Bronchial epithelial cell (primary cell): ENCODE data around the gene SDR42E2. TPM values are rescaled to one million over a fixed set of nuclear protein-coding genes. Genes with fewer than 3 reads are reported as not detected.
"Not testable (repeated sequence)": the region's sequence is repeated elsewhere in the genome, so short reads cannot be mapped to it uniquely, and the experiment has no call there.

Experiments
- DNase-seq: peaks from one replicate; pipeline ENCODE4 v3.0.0-alpha.2; 2010; ENCODE audit warnings: low read depth
- FAIRE-seq: peaks from 2 replicates; lab custom pipeline; 2011; peaks lifted over from hg19 to GRCh38; lab: Jason Lieb, UNC
- H3K27me3 ChIP-seq: 2 replicates; pipeline ENCODE4 v1.5.1; 2011; ENCODE audit warnings: low read length; ENCODE audit not compliant: control insufficient read depth, insufficient read depth
- H3K36me3 ChIP-seq: 2 replicates; pipeline ENCODE4 v1.5.1; 2011; ENCODE audit warnings: low read length; ENCODE audit not compliant: control insufficient read depth, insufficient read depth
- H3K4me3 ChIP-seq: 2 replicates; pipeline ENCODE4 v1.5.1; 2011; ENCODE audit warnings: mild to moderate bottlenecking, low read depth, low read length, control low read depth
- total RNA-seq: library from RNA; depleted of rRNA; stranded (reverse); fragments of >200 nt; gene quantifications from 2 replicates; pipeline ENCODE4 v1.2.1, GENCODE V29; 2014
- TF ChIP-seq, protein P1 (sequence below): IDR thresholded peaks from 2 replicates; pipeline ENCODE4 v1.5.1; 2011; ENCODE audit warnings: mild to moderate bottlenecking, moderate library complexity, low read length, control low read depth, inconsistent platforms; ENCODE audit not compliant: insufficient read depth, severe bottlenecking

SDR42E2 gene
- total RNA-seq, 1 donor from 2014 or later: not detected

DNA sequence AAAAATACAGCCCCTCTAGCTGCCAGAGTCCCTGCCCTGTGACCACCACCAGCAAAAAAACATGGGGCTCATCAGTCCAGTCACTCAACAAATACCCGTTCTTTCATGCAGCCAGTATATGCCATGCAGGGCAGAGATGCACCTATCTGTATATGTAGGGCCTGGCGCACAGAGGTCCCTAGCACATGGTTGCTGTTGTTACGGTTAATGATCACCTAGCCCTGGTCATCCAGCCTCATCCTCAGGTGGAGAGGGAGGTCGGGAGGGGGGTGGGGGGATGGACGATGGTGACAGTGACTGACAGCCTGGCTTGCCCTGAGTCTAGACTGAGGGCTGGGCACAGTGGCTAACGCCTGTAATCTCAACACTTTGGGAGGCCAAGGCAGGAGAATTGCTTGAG is 1.5 kb downstream of the SDR42E2 start:
- Histone ChIP-seq H3K4me3 (no peak overlapping the region), H3K36me3 (no peaks in the 10 kb centered on the region), H3K27me3 (peaks cover 4% of the 10 kb centered on the region)
- TF ChIP-seq, protein P1, sequence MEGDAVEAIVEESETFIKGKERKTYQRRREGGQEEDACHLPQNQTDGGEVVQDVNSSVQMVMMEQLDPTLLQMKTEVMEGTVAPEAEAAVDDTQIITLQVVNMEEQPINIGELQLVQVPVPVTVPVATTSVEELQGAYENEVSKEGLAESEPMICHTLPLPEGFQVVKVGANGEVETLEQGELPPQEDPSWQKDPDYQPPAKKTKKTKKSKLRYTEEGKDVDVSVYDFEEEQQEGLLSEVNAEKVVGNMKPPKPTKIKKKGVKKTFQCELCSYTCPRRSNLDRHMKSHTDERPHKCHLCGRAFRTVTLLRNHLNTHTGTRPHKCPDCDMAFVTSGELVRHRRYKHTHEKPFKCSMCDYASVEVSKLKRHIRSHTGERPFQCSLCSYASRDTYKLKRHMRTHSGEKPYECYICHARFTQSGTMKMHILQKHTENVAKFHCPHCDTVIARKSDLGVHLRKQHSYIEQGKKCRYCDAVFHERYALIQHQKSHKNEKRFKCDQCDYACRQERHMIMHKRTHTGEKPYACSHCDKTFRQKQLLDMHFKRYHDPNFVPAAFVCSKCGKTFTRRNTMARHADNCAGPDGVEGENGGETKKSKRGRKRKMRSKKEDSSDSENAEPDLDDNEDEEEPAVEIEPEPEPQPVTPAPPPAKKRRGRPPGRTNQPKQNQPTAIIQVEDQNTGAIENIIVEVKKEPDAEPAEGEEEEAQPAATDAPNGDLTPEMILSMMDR: no peak
- DNase-seq (no peak), FAIRE-seq (no peak)

DNA sequence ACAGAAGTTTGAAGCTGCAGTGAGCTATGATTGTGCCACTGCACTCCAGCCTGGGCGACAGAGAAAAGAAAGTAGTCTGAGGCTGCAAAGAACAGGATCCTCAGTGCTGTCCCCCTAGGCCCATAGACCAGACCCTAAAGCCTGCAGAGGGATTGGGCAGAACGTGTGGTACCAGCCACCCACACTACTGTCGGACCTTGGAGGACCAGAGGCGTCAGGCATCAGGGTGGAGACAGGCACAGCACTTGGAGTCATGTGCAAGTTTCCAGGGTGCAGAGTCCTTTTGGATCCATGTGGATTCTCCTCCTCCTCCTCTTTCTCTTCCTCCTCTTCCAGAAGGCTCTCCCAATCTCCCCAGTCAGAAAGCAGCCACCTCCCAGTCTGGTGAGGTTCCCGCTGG is 2.2 kb downstream of the SDR42E2 start:
- DNase-seq: no peak
- no peaks in the 10 kb centered on the region for H3K36me3 ChIP-seq
- peaks cover 4% of the 10 kb centered on the region for H3K27me3 ChIP-seq
- TF ChIP-seq, protein P1: no peak
- FAIRE-seq: no peak
- H3K4me3 ChIP-seq: no peak overlapping the region

DNA sequence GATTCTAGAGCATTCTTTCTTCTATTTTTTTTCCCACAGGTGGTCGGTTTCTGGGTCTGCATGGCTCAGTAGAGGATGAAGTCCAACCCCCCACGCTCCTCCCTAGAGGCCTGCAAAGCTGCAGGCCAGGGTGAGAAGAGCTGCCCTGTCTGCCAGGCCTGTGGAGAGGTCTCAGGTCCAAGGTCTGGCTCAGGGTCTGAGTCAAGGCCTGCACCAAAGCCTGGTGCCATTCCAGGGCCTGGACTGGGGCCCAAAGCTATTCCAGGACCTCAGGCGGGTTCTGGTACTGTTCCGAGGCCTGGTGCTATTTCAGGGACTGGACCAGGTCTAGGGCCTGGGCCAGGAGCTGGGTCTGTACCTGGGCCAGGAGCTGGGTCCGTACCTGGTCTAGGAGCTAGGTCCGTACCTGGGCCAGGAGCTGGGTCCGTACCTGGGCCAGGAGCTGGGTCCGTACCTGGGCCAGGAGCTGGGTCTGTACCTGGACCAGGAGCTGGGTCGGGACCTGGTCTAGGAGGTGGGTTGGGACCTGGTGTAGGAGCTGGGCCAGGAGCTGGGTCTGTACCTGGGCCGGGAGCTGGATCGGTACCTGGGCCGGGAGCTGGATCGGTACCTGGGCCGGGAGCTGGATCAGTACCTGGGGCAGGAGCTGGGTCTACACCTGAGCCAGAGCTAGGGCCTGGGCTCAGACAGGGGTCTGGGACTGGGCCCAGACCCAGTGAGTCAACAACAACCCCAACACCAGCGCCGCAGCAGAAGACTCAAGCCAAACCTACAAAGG is 3.4 kb downstream of the SDR42E2 start:
- Histone ChIP-seq H3K4me3 (no peak overlapping the region), H3K27me3 (no peaks in the 10 kb centered on the region), H3K36me3 (no peaks in the 10 kb centered on the region)
- no peak for DNase-seq
- TF ChIP-seq, protein P1: no peak
- no peak for FAIRE-seq

DNA sequence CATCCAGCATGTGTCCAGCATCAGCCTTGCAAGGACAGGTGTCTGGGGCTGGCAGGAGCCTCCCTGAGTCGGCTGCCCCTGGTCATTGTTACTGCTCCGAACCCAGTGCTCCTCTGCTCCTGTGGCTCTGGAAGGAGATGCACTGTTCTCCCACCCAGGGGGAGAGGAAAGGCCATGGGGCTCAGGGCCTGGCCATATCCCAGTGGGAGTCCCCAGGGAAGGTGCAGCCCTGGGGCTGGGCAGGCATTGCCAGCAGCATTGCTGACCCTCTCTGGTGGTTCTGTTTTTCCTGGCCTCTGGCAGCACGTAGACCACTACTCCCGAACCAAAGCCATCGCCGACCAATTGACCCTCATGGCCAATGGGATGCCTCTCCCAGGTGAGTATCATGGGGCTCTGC is 9.6 kb downstream of the SDR42E2 start:
- Histone ChIP-seq H3K4me3 (no peak overlapping the region), H3K36me3 (no peaks in the 10 kb centered on the region), H3K27me3 (no peaks in the 10 kb centered on the region)
- DNase-seq: no peak
- TF ChIP-seq, protein P1: no peak
- FAIRE-seq: no peak

DNA sequence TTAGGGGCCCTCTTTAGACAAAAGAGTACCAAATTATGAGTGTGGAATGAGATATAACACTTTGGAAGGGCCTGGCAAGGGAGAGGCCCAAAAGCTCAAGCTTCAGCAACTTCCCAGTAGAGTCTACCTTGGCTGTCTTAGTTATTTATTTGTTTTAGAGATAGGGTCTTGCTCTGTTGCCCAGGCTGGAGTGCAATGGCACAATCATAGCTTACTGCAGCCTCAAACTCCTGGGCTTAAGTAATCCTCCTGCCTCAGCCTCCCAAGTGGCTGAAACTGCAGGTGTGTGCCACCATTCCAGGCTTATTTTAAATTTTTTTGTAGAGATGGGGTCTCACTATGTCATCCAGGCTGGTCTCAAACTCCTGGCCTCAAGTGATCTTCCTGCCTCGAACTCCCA is 10.3 kb downstream of the SDR42E2 start:
- H3K4me3 ChIP-seq, H3K27me3 ChIP-seq, DNase-seq, H3K36me3 ChIP-seq, FAIRE-seq: not testable (repeated sequence)

DNA sequence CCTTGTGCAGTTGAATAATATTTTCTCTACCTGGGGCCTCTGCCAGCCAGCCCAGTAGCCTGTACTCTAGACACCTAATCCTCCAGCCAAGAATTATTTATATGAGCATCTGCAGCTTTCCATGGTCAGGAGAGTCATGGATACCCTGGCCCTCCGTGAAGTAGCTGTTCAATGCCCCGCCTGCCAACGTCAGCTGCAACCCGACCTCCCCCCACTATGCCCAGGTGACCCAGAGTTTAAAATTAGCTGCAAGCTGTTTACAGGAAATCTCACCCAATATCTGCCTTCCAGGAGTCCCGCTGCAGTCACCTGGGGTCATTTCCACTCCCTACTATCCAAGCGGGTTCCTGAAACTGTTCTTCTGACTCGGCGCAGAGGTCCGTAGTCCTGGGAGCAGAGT is 12.3 kb downstream of the SDR42E2 start:
- no peak for DNase-seq
- Histone ChIP-seq H3K4me3 (no peak overlapping the region), H3K36me3 (no peaks in the 10 kb centered on the region), H3K27me3 (no peaks in the 10 kb centered on the region)
- no peak for FAIRE-seq
- TF ChIP-seq, protein P1: no peak
